ENCODE measurements around the gene PAK6.

Gene PAK6

GRCh38 chr15:40275954-40276353 lies 37.1 kb downstream of the PAK6 start:
- peaks cover 31% of the 10 kb centered on the region for H3K27me3 ChIP-seq (ENCODE audit: control insufficient read depth, insufficient read depth, low read length, poor library complexity, severe bottlenecking)
- H3K4me3 ChIP-seq (ENCODE audit: insufficient read depth, low read depth, low read length), result no peak overlapping the region
- WGBS, 2 experiments, result 80 to 83% methylated on average over 7 of the region's 7 CpGs
- H3K36me3 ChIP-seq (ENCODE audit: control insufficient read depth, insufficient read depth, low read length), result no peaks in the 10 kb centered on the region
- no peak overlapping the region for H3K27ac ChIP-seq (ENCODE audit: insufficient read depth, low read depth, low read length, poor library complexity, severe bottlenecking)
- peaks cover 20% of the 10 kb centered on the region for H3K4me1 ChIP-seq (ENCODE audit: control insufficient read depth, insufficient read depth, low read length)
- H3K9me3 ChIP-seq (ENCODE audit: control insufficient read depth, low read length), result no peaks in the 10 kb centered on the region

GRCh38 chr15:40276927-40277326 lies 38.1 kb downstream of the PAK6 start:
- no peak overlapping the region for H3K4me3 ChIP-seq (ENCODE audit: insufficient read depth, low read depth, low read length)
- H3K4me1 ChIP-seq (ENCODE audit: control insufficient read depth, insufficient read depth, low read length), result peaks cover 19% of the 10 kb centered on the region
- H3K9me3 ChIP-seq (ENCODE audit: control insufficient read depth, low read length), result no peaks in the 10 kb centered on the region
- no peak overlapping the region for H3K27ac ChIP-seq (ENCODE audit: insufficient read depth, low read depth, low read length, poor library complexity, severe bottlenecking)
- H3K36me3 ChIP-seq (ENCODE audit: control insufficient read depth, insufficient read depth, low read length), result no peaks in the 10 kb centered on the region
- 93 to 95% methylated on average over 4 of the region's 4 CpGs for WGBS, 2 experiments
- peaks cover 41% of the 10 kb centered on the region for H3K27me3 ChIP-seq (ENCODE audit: control insufficient read depth, insufficient read depth, low read length, poor library complexity, severe bottlenecking)

GRCh38 chr15:40277471-40277870 lies 38.6 kb downstream of the PAK6 start:
- H3K27me3 ChIP-seq (ENCODE audit: control insufficient read depth, insufficient read depth, low read length, poor library complexity, severe bottlenecking), result peaks cover 46% of the 10 kb centered on the region
- H3K4me3 ChIP-seq (ENCODE audit: insufficient read depth, low read depth, low read length), result no peak overlapping the region
- 85 to 86% methylated on average over 15 to 16 of the region's 16 CpGs for WGBS, 2 experiments
- H3K27ac ChIP-seq (ENCODE audit: insufficient read depth, low read depth, low read length, poor library complexity, severe bottlenecking), result no peak overlapping the region
- no peaks in the 10 kb centered on the region for H3K36me3 ChIP-seq (ENCODE audit: control insufficient read depth, insufficient read depth, low read length)
- H3K9me3 ChIP-seq (ENCODE audit: control insufficient read depth, low read length), result no peaks in the 10 kb centered on the region
- peaks cover 18% of the 10 kb centered on the region for H3K4me1 ChIP-seq (ENCODE audit: control insufficient read depth, insufficient read depth, low read length)

- Histone ChIP-seq H3K4me3 (ENCODE audit: insufficient read depth, low read depth, low read length) (no peak overlapping the region), H3K27me3 (ENCODE audit: control insufficient read depth, insufficient read depth, low read length, poor library complexity, severe bottlenecking) (peaks cover 52% of the 10 kb centered on the region), H3K4me1 (ENCODE audit: control insufficient read depth, insufficient read depth, low read length) (peaks cover 18% of the 10 kb centered on the region), H3K9me3 (ENCODE audit: control insufficient read depth, low read length) (no peaks in the 10 kb centered on the region), H3K36me3 (ENCODE audit: control insufficient read depth, insufficient read depth, low read length) (no peaks in the 10 kb centered on the region), H3K27ac (ENCODE audit: insufficient read depth, low read depth, low read length, poor library complexity, severe bottlenecking) (no peak overlapping the region)
- 75 to 76% methylated on average over 10 of the region's 10 CpGs for WGBS, 2 experiments
These were observed 39.2 kb downstream of the PAK6 start for GRCh38 chr15:40278026-40278425.

- H3K27me3 ChIP-seq (ENCODE audit: control insufficient read depth, insufficient read depth, low read length, poor library complexity, severe bottlenecking), result peaks cover 67% of the 10 kb centered on the region
- H3K27ac ChIP-seq (ENCODE audit: insufficient read depth, low read depth, low read length, poor library complexity, severe bottlenecking), result no peak overlapping the region
- peak overlapping the region; percentile 4 for H3K4me3 ChIP-seq (ENCODE audit: insufficient read depth, low read depth, low read length)
- WGBS, 2 experiments, result 4% methylated on average over 40 of the region's 40 CpGs
- no peaks in the 10 kb centered on the region for H3K9me3 ChIP-seq (ENCODE audit: control insufficient read depth, low read length)
- no peaks in the 10 kb centered on the region for H3K36me3 ChIP-seq (ENCODE audit: control insufficient read depth, insufficient read depth, low read length)
- H3K4me1 ChIP-seq (ENCODE audit: control insufficient read depth, insufficient read depth, low read length), result peaks cover 25% of the 10 kb centered on the region
These were observed 40.7 kb downstream of the PAK6 start for GRCh38 chr15:40279437-40280141.

- peaks cover 30% of the 10 kb centered on the region for H3K4me1 ChIP-seq (ENCODE audit: control insufficient read depth, insufficient read depth, low read length)
- no peaks in the 10 kb centered on the region for H3K9me3 ChIP-seq (ENCODE audit: control insufficient read depth, low read length)
- H3K4me3 ChIP-seq (ENCODE audit: insufficient read depth, low read depth, low read length), result no peak overlapping the region
- no peaks in the 10 kb centered on the region for H3K36me3 ChIP-seq (ENCODE audit: control insufficient read depth, insufficient read depth, low read length)
- H3K27me3 ChIP-seq (ENCODE audit: control insufficient read depth, insufficient read depth, low read length, poor library complexity, severe bottlenecking), result peaks cover 76% of the 10 kb centered on the region
- no peak overlapping the region for H3K27ac ChIP-seq (ENCODE audit: insufficient read depth, low read depth, low read length, poor library complexity, severe bottlenecking)
- WGBS, 2 experiments, result 6 to 8% methylated on average over 29 to 30 of the region's 30 CpGs
These were observed 41.6 kb downstream of the PAK6 start for GRCh38 chr15:40280260-40281056.

GRCh38 chr15:40281057-40281800 lies 42.4 kb downstream of the PAK6 start:
- Histone ChIP-seq H3K36me3 (ENCODE audit: control insufficient read depth, insufficient read depth, low read length) (no peaks in the 10 kb centered on the region), H3K9me3 (ENCODE audit: control insufficient read depth, low read length) (no peaks in the 10 kb centered on the region), H3K4me3 (ENCODE audit: insufficient read depth, low read depth, low read length) (no peak overlapping the region), H3K4me1 (ENCODE audit: control insufficient read depth, insufficient read depth, low read length) (peaks cover 38% of the 10 kb centered on the region), H3K27me3 (ENCODE audit: control insufficient read depth, insufficient read depth, low read length, poor library complexity, severe bottlenecking) (peaks cover 82% of the 10 kb centered on the region), H3K27ac (ENCODE audit: insufficient read depth, low read depth, low read length, poor library complexity, severe bottlenecking) (no peak overlapping the region)
- WGBS, 2 experiments, result 14 to 16% methylated on average over 43 of the region's 43 CpGs

GRCh38 chr15:40281801-40282146 lies 42.9 kb downstream of the PAK6 start:
- Histone ChIP-seq H3K36me3 (ENCODE audit: control insufficient read depth, insufficient read depth, low read length) (no peaks in the 10 kb centered on the region), H3K27ac (ENCODE audit: insufficient read depth, low read depth, low read length, poor library complexity, severe bottlenecking) (no peak overlapping the region), H3K9me3 (ENCODE audit: control insufficient read depth, low read length) (no peaks in the 10 kb centered on the region), H3K4me1 (ENCODE audit: control insufficient read depth, insufficient read depth, low read length) (peaks cover 43% of the 10 kb centered on the region), H3K4me3 (ENCODE audit: insufficient read depth, low read depth, low read length) (no peak overlapping the region), H3K27me3 (ENCODE audit: control insufficient read depth, insufficient read depth, low read length, poor library complexity, severe bottlenecking) (peaks cover 82% of the 10 kb centered on the region)
- WGBS, 2 experiments, result 1% methylated on average over 51 of the region's 51 CpGs

GRCh38 chr15:40282147-40282868 lies 43.4 kb downstream of the PAK6 start:
- 1% methylated on average over 92 of the region's 92 CpGs for WGBS, 2 experiments

More at GRCh38 chr15:40282147-40282868, 43.4 kb downstream of the PAK6 start:
- Histone ChIP-seq H3K36me3 (ENCODE audit: control insufficient read depth, insufficient read depth, low read length) (no peaks in the 10 kb centered on the region), H3K4me3 (ENCODE audit: insufficient read depth, low read depth, low read length) (peak overlapping the region; percentile 38), H3K9me3 (ENCODE audit: control insufficient read depth, low read length) (no peaks in the 10 kb centered on the region), H3K27ac (ENCODE audit: insufficient read depth, low read depth, low read length, poor library complexity, severe bottlenecking) (no peak overlapping the region), H3K27me3 (ENCODE audit: control insufficient read depth, insufficient read depth, low read length, poor library complexity, severe bottlenecking) (peaks cover 82% of the 10 kb centered on the region), H3K4me1 (ENCODE audit: control insufficient read depth, insufficient read depth, low read length) (peaks cover 43% of the 10 kb centered on the region)
